ENCODE results near the gene DLGAP1. TPM values are rescaled to one million over a fixed set of nuclear protein-coding genes. Genes with fewer than 3 reads are reported as not detected.

The DLGAP1 gene
- total RNA-seq, 1 experiment from 2014 or later, result 0.07 TPM

GRCh38 chr18:3720159-3720558, 734.9 kb downstream of the DLGAP1 start:
- Histone ChIP-seq H3K27me3 (replicated peaks; ENCODE audit: control insufficient read depth, insufficient read depth, low read length) (no peaks in the 10 kb centered on the region), H3K4me1 (peaks cover 44% of the 10 kb centered on the region), H3K4me3 (ENCODE audit: low read depth, low read length) (no peak overlapping the region), H3K9me3 (no peaks in the 10 kb centered on the region), H3K36me3 (ENCODE audit: control insufficient read depth, insufficient read depth, low read length) (no peaks in the 10 kb centered on the region)
- no peaks in the 10 kb centered on the region for H3K36me3 Mint-ChIP-seq (ENCODE audit: insufficient read depth, unreplicated experiment)
- no peak overlapping the region for H3K4me3 Mint-ChIP-seq (ENCODE audit: unreplicated experiment)
- H3K27ac Mint-ChIP-seq (ENCODE audit: unreplicated experiment), result no peak overlapping the region
- ChIA-PET POLR2A (no interaction called here), CTCF (interaction anchor here (0.6 kb wide), 2 partner anchors 186 to 444 kb away, joined by 3 to 8 read pairs; no protein-coding TSS in a partner anchor)
- no peaks in the 10 kb centered on the region for H3K9me3 Mint-ChIP-seq (ENCODE audit: unreplicated experiment)
- no peak for TF ChIP-seq CTCF (IDR thresholded peaks at IDR 0.05; ENCODE audit: insufficient read depth in 1 of 2, low read depth in 1 of 2, low read length in 1 of 2, severe bottlenecking in 1 of 2, unreplicated experiment in 1 of 2)
- intact Hi-C loops (cut with micrococcal nuclease; ENCODE audit: unreplicated experiment), result no loop called here
- BruUV-seq (replicated peaks), result no TSS peak
- peaks cover 32% of the 10 kb centered on the region for H3K4me1 Mint-ChIP-seq (ENCODE audit: low read depth, unreplicated experiment)
- H3K27me3 Mint-ChIP-seq (ENCODE audit: insufficient read depth, unreplicated experiment), result no peaks in the 10 kb centered on the region
- no peak for DNase-seq

GRCh38 chr18:3717376-3718025, 737.6 kb downstream of the DLGAP1 start:
- Histone ChIP-seq H3K4me3 (ENCODE audit: low read depth, low read length) (no peak overlapping the region), H3K9me3 (no peaks in the 10 kb centered on the region), H3K36me3 (ENCODE audit: control insufficient read depth, insufficient read depth, low read length) (no peaks in the 10 kb centered on the region), H3K27me3 (replicated peaks; ENCODE audit: control insufficient read depth, insufficient read depth, low read length) (no peaks in the 10 kb centered on the region), H3K4me1 (peaks cover 37% of the 10 kb centered on the region)
- peaks cover 34% of the 10 kb centered on the region for H3K4me1 Mint-ChIP-seq (ENCODE audit: low read depth, unreplicated experiment)
- intact Hi-C loops (cut with micrococcal nuclease; ENCODE audit: unreplicated experiment), result no loop called here
- DNase-seq, result no peak
- no peak overlapping the region for H3K27ac Mint-ChIP-seq (ENCODE audit: unreplicated experiment)
- H3K9me3 Mint-ChIP-seq (ENCODE audit: unreplicated experiment), result no peaks in the 10 kb centered on the region
- ChIA-PET POLR2A (interaction anchor here (0.6 kb wide), 1 partner anchor 270 kb away, joined by 6 read pairs; no protein-coding TSS in a partner anchor), CTCF (interaction anchor here (0.6 kb wide), 1 partner anchor 770 kb away, joined by 7 read pairs; no protein-coding TSS in a partner anchor)
- TF ChIP-seq CTCF (IDR thresholded peaks at IDR 0.05; ENCODE audit: insufficient read depth in 1 of 2, low read depth in 1 of 2, low read length in 1 of 2, severe bottlenecking in 1 of 2, unreplicated experiment in 1 of 2), result no peak
- H3K36me3 Mint-ChIP-seq (ENCODE audit: insufficient read depth, unreplicated experiment), result no peaks in the 10 kb centered on the region
- no TSS peak for BruUV-seq (replicated peaks)
- H3K27me3 Mint-ChIP-seq (ENCODE audit: insufficient read depth, unreplicated experiment), result no peaks in the 10 kb centered on the region
- no peak overlapping the region for H3K4me3 Mint-ChIP-seq (ENCODE audit: unreplicated experiment)

GRCh38 chr18:3716116-3716660, 738.9 kb downstream of the DLGAP1 start:
- Histone ChIP-seq H3K4me1 (peaks cover 35% of the 10 kb centered on the region), H3K4me3 (ENCODE audit: low read depth, low read length) (no peak overlapping the region), H3K9me3 (no peaks in the 10 kb centered on the region), H3K36me3 (ENCODE audit: control insufficient read depth, insufficient read depth, low read length) (no peaks in the 10 kb centered on the region), H3K27me3 (replicated peaks; ENCODE audit: control insufficient read depth, insufficient read depth, low read length) (no peaks in the 10 kb centered on the region)
- Mint-ChIP-seq H3K27me3 (ENCODE audit: insufficient read depth, unreplicated experiment) (no peaks in the 10 kb centered on the region), H3K27ac (ENCODE audit: unreplicated experiment) (no peak overlapping the region), H3K9me3 (ENCODE audit: unreplicated experiment) (no peaks in the 10 kb centered on the region), H3K4me3 (ENCODE audit: unreplicated experiment) (no peak overlapping the region), H3K4me1 (ENCODE audit: low read depth, unreplicated experiment) (peaks cover 29% of the 10 kb centered on the region), H3K36me3 (ENCODE audit: insufficient read depth, unreplicated experiment) (no peaks in the 10 kb centered on the region)
- intact Hi-C loops (cut with micrococcal nuclease; ENCODE audit: unreplicated experiment), result no loop called here
- no peak for DNase-seq
- CTCF ChIA-PET, result no interaction called here
- POLR2A ChIA-PET, result interaction anchor here (0.5 kb wide), 1 partner anchor 93 kb away, joined by 7 read pairs; no protein-coding TSS in a partner anchor
- TF ChIP-seq CTCF (IDR thresholded peaks at IDR 0.05; ENCODE audit: insufficient read depth in 1 of 2, low read depth in 1 of 2, low read length in 1 of 2, severe bottlenecking in 1 of 2, unreplicated experiment in 1 of 2), result no peak
- BruUV-seq (replicated peaks), result no TSS peak

All from Caco-2 (cell line).